NT2/D1 (cell line): ENCODE results near the gene TGM3.

Experiments
- DNase-seq: peaks from one replicate; pipeline ENCODE4 v3.0.0-alpha.2; 2011; ENCODE audit warnings: low read depth, low spot score
- H3K27me3 ChIP-seq: 2 replicates; pipeline ENCODE4 v1.6.0; 2011; ENCODE audit warnings: mild to moderate bottlenecking; ENCODE audit not compliant: insufficient read length, insufficient read depth
- H3K36me3 ChIP-seq: 2 replicates; pipeline ENCODE4 v1.6.1; 2011; ENCODE audit warnings: mild to moderate bottlenecking, low read length, mixed read lengths; ENCODE audit not compliant: insufficient read depth, insufficient read length
- H3K4me1 ChIP-seq: 2 replicates; pipeline ENCODE4 v1.5.1; 2011; ENCODE audit not compliant: insufficient read depth, insufficient read length
- H3K4me3 ChIP-seq: 2 replicates; pipeline ENCODE4 v1.5.1; 2011; ENCODE audit warnings: low read depth; ENCODE audit not compliant: insufficient read length
- H3K9ac ChIP-seq: 2 replicates; pipeline ENCODE4 v1.6.0; 2011; ENCODE audit warnings: low read depth; ENCODE audit not compliant: insufficient read length
- H3K9me3 ChIP-seq: 2 replicates; pipeline ENCODE4 v1.5.1; 2011; ENCODE audit warnings: mild to moderate bottlenecking, low read length; ENCODE audit not compliant: insufficient read depth
- SUZ12 ChIP-seq: IDR thresholded peaks from 2 replicates; pipeline ENCODE4 v1.6.1; 2011; ENCODE audit not compliant: insufficient read length, insufficient read depth; ENCODE audit errors: extremely low read depth
- YY1 ChIP-seq: IDR thresholded peaks from 2 replicates; pipeline ENCODE4 v1.6.1; 2011; ENCODE audit not compliant: insufficient read length, insufficient read depth
- ZNF274 ChIP-seq: IDR thresholded peaks from 2 replicates; pipeline ENCODE4 v1.6.1; 2011; ENCODE audit warnings: mild to moderate bottlenecking, low read depth, low read length

The TGM3 gene

GRCh38 chr20:2363587-2363986 is 67.8 kb downstream of the TGM3 start:
- Histone ChIP-seq H3K9ac (no peak overlapping the region), H3K36me3 (no peaks in the 10 kb centered on the region), H3K4me3 (no peak overlapping the region), H3K9me3 (peaks cover 10% of the 10 kb centered on the region), H3K27me3 (no peaks in the 10 kb centered on the region), H3K4me1 (no peaks in the 10 kb centered on the region)
- no peak for TF ChIP-seq ZNF274
- no peak for TF ChIP-seq SUZ12
- TF ChIP-seq YY1, result no peak
- no peak for DNase-seq

GRCh38 chr20:2364044-2364443 is 68.2 kb downstream of the TGM3 start:
- no peak overlapping the region for H3K4me3 ChIP-seq
- TF ChIP-seq YY1 (no peak), SUZ12 (no peak), ZNF274 (no peak)
- no peaks in the 10 kb centered on the region for H3K27me3 ChIP-seq
- H3K4me1 ChIP-seq, result no peaks in the 10 kb centered on the region
- H3K36me3 ChIP-seq, result no peaks in the 10 kb centered on the region
- no peak overlapping the region for H3K9ac ChIP-seq
- DNase-seq, result no peak
- H3K9me3 ChIP-seq, result peaks cover 10% of the 10 kb centered on the region

- Histone ChIP-seq H3K9ac (no peak overlapping the region), H3K9me3 (peaks cover 10% of the 10 kb centered on the region), H3K4me1 (no peaks in the 10 kb centered on the region), H3K4me3 (no peak overlapping the region), H3K27me3 (no peaks in the 10 kb centered on the region), H3K36me3 (no peaks in the 10 kb centered on the region)
- no peak for DNase-seq
- TF ChIP-seq ZNF274 (no peak), YY1 (no peak), SUZ12 (no peak)
Measured at GRCh38 chr20:2365091-2365490, 69.3 kb downstream of the TGM3 start.

GRCh38 chr20:2365666-2366065 is 69.9 kb downstream of the TGM3 start:
- Histone ChIP-seq H3K27me3 (no peaks in the 10 kb centered on the region), H3K36me3 (no peaks in the 10 kb centered on the region), H3K9me3 (peaks cover 8% of the 10 kb centered on the region), H3K9ac (no peak overlapping the region), H3K4me3 (no peak overlapping the region), H3K4me1 (no peaks in the 10 kb centered on the region)
- no peak for DNase-seq
- TF ChIP-seq YY1 (no peak), SUZ12 (no peak), ZNF274 (no peak)

GRCh38 chr20:2368621-2369020 is 72.8 kb downstream of the TGM3 start:
- no peaks in the 10 kb centered on the region for H3K27me3 ChIP-seq
- DNase-seq, result no peak

GRCh38 chr20:2373098-2373497 is 77.3 kb downstream of the TGM3 start:
- Histone ChIP-seq H3K27me3 (no peaks in the 10 kb centered on the region), H3K9me3 (no peaks in the 10 kb centered on the region), H3K9ac (no peak overlapping the region), H3K4me1 (no peaks in the 10 kb centered on the region), H3K36me3 (no peaks in the 10 kb centered on the region), H3K4me3 (no peak overlapping the region)
- TF ChIP-seq YY1 (no peak), SUZ12 (no peak), ZNF274 (no peak)
- no peak for DNase-seq

More at GRCh38 chr20:2368621-2369020, 72.8 kb downstream of the TGM3 start:
- H3K4me1 ChIP-seq, result no peaks in the 10 kb centered on the region
- H3K36me3 ChIP-seq, result no peaks in the 10 kb centered on the region
- TF ChIP-seq YY1, result no peak
- no peak for TF ChIP-seq SUZ12
- TF ChIP-seq ZNF274, result no peak
- no peak overlapping the region for H3K4me3 ChIP-seq
- H3K9me3 ChIP-seq, result no peaks in the 10 kb centered on the region
- H3K9ac ChIP-seq, result no peak overlapping the region

GRCh38 chr20:2374346-2375125 is 78.7 kb downstream of the TGM3 start:
- Histone ChIP-seq H3K36me3 (no peaks in the 10 kb centered on the region), H3K4me3 (no peak overlapping the region), H3K27me3 (no peaks in the 10 kb centered on the region), H3K9ac (no peak overlapping the region), H3K4me1 (no peaks in the 10 kb centered on the region), H3K9me3 (no peaks in the 10 kb centered on the region)
- no peak for DNase-seq
- TF ChIP-seq YY1 (no peak), ZNF274 (no peak), SUZ12 (no peak)

- TF ChIP-seq ZNF274, result no peak
- no peak for TF ChIP-seq YY1
- no peak for TF ChIP-seq SUZ12
- Histone ChIP-seq H3K4me1 (peaks cover 6% of the 10 kb centered on the region), H3K4me3 (no peak overlapping the region), H3K27me3 (no peaks in the 10 kb centered on the region), H3K9ac (no peak overlapping the region), H3K36me3 (no peaks in the 10 kb centered on the region), H3K9me3 (no peaks in the 10 kb centered on the region)
- DNase-seq, result no peak
Measured at GRCh38 chr20:2378893-2379292, 83.1 kb downstream of the TGM3 start.
